DND-41 (cell line): ENCODE results near the gene IGFLR1.

Experiments
- ATAC-seq: fragments of 200-7000 bp; cut with Tn5 transposase; 3 replicates; pipeline ENCODE4 v1.9.1; 2021; ENCODE audit warnings: low read depth; ENCODE audit not compliant: insufficient read depth
- DNase-seq: peaks from one replicate; pipeline ENCODE4 v3.0.0-alpha.2; 2020
- H2AFZ ChIP-seq: 2 replicates; pipeline ENCODE4 v1.6.0; 2012; ENCODE audit warnings: low read depth, low read length
- H3K27ac ChIP-seq: 2 replicates; pipeline ENCODE4 v1.5.1; 2012; ENCODE audit warnings: low read length, inconsistent platforms
- H3K27me3 ChIP-seq: fragments of 200-600 bp; sonication (generic); 2 replicates; pipeline ENCODE4 v1.6.0; 2012; ENCODE audit warnings: low read length, mild to moderate bottlenecking, inconsistent platforms; ENCODE audit not compliant: insufficient read depth, poor library complexity
- H3K36me3 ChIP-seq: 2 replicates; pipeline ENCODE4 v1.5.1; 2012; ENCODE audit warnings: low read length, inconsistent platforms; ENCODE audit not compliant: insufficient read depth
- H3K4me1 ChIP-seq: 2 replicates; pipeline ENCODE4 v1.5.1; 2012; ENCODE audit warnings: mild to moderate bottlenecking, low read length; ENCODE audit not compliant: insufficient read depth
- H3K4me2 ChIP-seq: 2 replicates; pipeline ENCODE4 v1.6.0; 2012; ENCODE audit warnings: mild to moderate bottlenecking, moderate library complexity, low read length, inconsistent platforms; ENCODE audit not compliant: insufficient read depth
- H3K4me3 ChIP-seq, 2 experiments: fragments of 200-600 bp in 1 of 2; shearing (Covaris generic) in 1 of 2; 2 replicates each; pipeline ENCODE4 v1.5.1; 2012 to 2016; ENCODE audit warnings: inconsistent platforms in 2 of 2, low read length in 2 of 2, mild to moderate bottlenecking in 2 of 2, low read depth in 1 of 2, moderate library complexity in 1 of 2
- H3K79me2 ChIP-seq: 2 replicates; pipeline ENCODE4 v1.6.0; 2012; ENCODE audit warnings: low read length, inconsistent platforms; ENCODE audit not compliant: insufficient read depth
- H3K9ac ChIP-seq: 2 replicates; pipeline ENCODE4 v1.6.0; 2012; ENCODE audit warnings: low read depth, mild to moderate bottlenecking, inconsistent platforms, low read length, moderate library complexity
- H3K9me3 ChIP-seq: 2 replicates; pipeline ENCODE4 v1.5.1; 2012; ENCODE audit warnings: low read length, moderate library complexity, mild to moderate bottlenecking, inconsistent platforms; ENCODE audit not compliant: insufficient read depth, severe bottlenecking
- H4K20me1 ChIP-seq: 2 replicates; pipeline ENCODE4 v1.6.0; 2012; ENCODE audit warnings: low read length; ENCODE audit not compliant: insufficient read depth
- CTCF ChIP-seq: IDR thresholded peaks from 2 replicates; pipeline ENCODE4 v1.5.1; 2012; ENCODE audit warnings: borderline replicate concordance, low read length, moderate library complexity, mild to moderate bottlenecking; ENCODE audit not compliant: poor library complexity, severe bottlenecking; ENCODE audit errors: extremely low read depth
- EZH2 ChIP-seq: IDR thresholded peaks from 3 replicates; pipeline ENCODE4 v1.6.1; 2012; ENCODE audit warnings: borderline replicate concordance, low read depth, mild to moderate bottlenecking, moderate library complexity, low read length, inconsistent platforms; ENCODE audit not compliant: severe bottlenecking

IGFLR1 gene

GRCh38 chr19:35766571-35767104 lies 24.4 kb upstream of the IGFLR1 start:
- TF ChIP-seq EZH2: no peak
- TF ChIP-seq CTCF: no peak
- Histone ChIP-seq H3K4me3 (no peak overlapping the region), H3K27ac (no peak overlapping the region), H3K9me3 (no peaks in the 10 kb centered on the region), H3K36me3 (peaks cover 58% of the 10 kb centered on the region), H2AFZ (no peak overlapping the region), H3K4me2 (no peak overlapping the region), H3K9ac (no peak overlapping the region), H4K20me1 (peaks cover 13% of the 10 kb centered on the region), H3K27me3 (no peaks in the 10 kb centered on the region), H3K4me1 (no peaks in the 10 kb centered on the region), H3K79me2 (no peaks in the 10 kb centered on the region)
- ATAC-seq (no peak), DNase-seq (no peak)

- Histone ChIP-seq H3K79me2 (peaks cover 13% of the 10 kb centered on the region), H3K36me3 (peaks cover 76% of the 10 kb centered on the region), H3K27ac (no peak overlapping the region), H4K20me1 (peaks cover 22% of the 10 kb centered on the region), H2AFZ (no peak overlapping the region), H3K4me3 (no peak overlapping the region), H3K4me2 (no peak overlapping the region), H3K4me1 (peaks cover 3% of the 10 kb centered on the region), H3K9me3 (no peaks in the 10 kb centered on the region), H3K27me3 (no peaks in the 10 kb centered on the region), H3K9ac (no peak overlapping the region)
- DNase-seq: no peak
- ATAC-seq: no peak
- TF ChIP-seq EZH2 (no peak), CTCF (no peak)
These were observed 22.4 kb upstream of the IGFLR1 start for GRCh38 chr19:35764432-35765315.

- Histone ChIP-seq H4K20me1 (peaks cover 29% of the 10 kb centered on the region), H3K4me2 (no peak overlapping the region), H3K36me3 (peaks cover 52% of the 10 kb centered on the region), H3K27me3 (no peaks in the 10 kb centered on the region), H3K9ac (no peak overlapping the region), H2AFZ (no peak overlapping the region), H3K4me3 (no peak overlapping the region), H3K79me2 (peaks cover 30% of the 10 kb centered on the region), H3K4me1 (peaks cover 26% of the 10 kb centered on the region), H3K9me3 (no peaks in the 10 kb centered on the region), H3K27ac (no peak overlapping the region)
- no peak for TF ChIP-seq CTCF
- no peak for TF ChIP-seq EZH2
- no peak for DNase-seq
- ATAC-seq: no peak
These were observed 18.6 kb upstream of the IGFLR1 start for GRCh38 chr19:35760711-35761349.
